GM12892 (cell line): ENCODE measurements around the gene ZSWIM7.

ENCODE experiments used
- POLR2A ChIP-seq: IDR thresholded peaks from 2 replicates; pipeline ENCODE4 v1.6.1; 2011; ENCODE audit warnings: low read depth, low read length, control low read depth
- TAF1 ChIP-seq: IDR thresholded peaks from 2 replicates; pipeline ENCODE4 v1.6.1; 2011; ENCODE audit warnings: low read depth, mild to moderate bottlenecking, control low read depth, low read length, borderline replicate concordance

- TF ChIP-seq POLR2A, result no peak
- TF ChIP-seq TAF1, result no peak
These were observed 1.9 kb upstream of the ZSWIM7 start for GRCh38 chr17:16001226-16001897.
